H1 (cell line): Measurements from ENCODE around the gene DLL3. TPM values are rescaled to one million over a fixed set of nuclear protein-coding genes. Genes with fewer than 3 reads are reported as not detected.

Experiments
- CTCF ChIA-PET: fragments of 300-600 bp; sonication (Branson Sonifier 250); formaldehyde crosslinking; loops from one replicate; lab custom pipeline; 2021; ENCODE audit not compliant: partially characterized antibody; lab: Charles Lee
- POLR2A ChIA-PET: fragments of 300-600 bp; sonication (Branson Sonifier 250); formaldehyde crosslinking; loops from one replicate; lab custom pipeline; 2021; ENCODE audit warnings: inconsistent platforms; ENCODE audit not compliant: partially characterized antibody; lab: Charles Lee
- DNase-seq, 2 experiments: peaks; one replicate each; pipeline versions ENCODE4 v3.0.0 to v3.0.0-alpha.2; 2010 to 2022; ENCODE audit warnings: low spot score in 2 of 2, low read depth in 1 of 2, mixed read lengths in 1 of 2
- FAIRE-seq: peaks from 2 replicates; lab custom pipeline; 2011; peaks lifted over from hg19 to GRCh38; lab: Jason Lieb, UNC
- H2AFZ ChIP-seq: 2 replicates; pipeline ENCODE4 v1.8.1; 2012; ENCODE audit warnings: low read length, inconsistent platforms
- H2AK5ac ChIP-seq: 2 replicates; pipeline ENCODE4 v1.6.1; 2013; ENCODE audit warnings: low read depth, low read length
- H2BK120ac ChIP-seq: replicated peaks from 2 replicates; pipeline ENCODE3; 2013; ENCODE audit warnings: low read depth, low read length, inconsistent platforms
- H2BK12ac ChIP-seq: 2 replicates; pipeline ENCODE4 v1.6.1; 2013; ENCODE audit warnings: low read depth, low read length
- H2BK15ac ChIP-seq: 2 replicates; pipeline ENCODE4 v1.6.1; 2013; ENCODE audit warnings: low read length
- H2BK20ac ChIP-seq: 2 replicates; pipeline ENCODE4 v1.6.1; 2013; ENCODE audit warnings: low read length
- H2BK5ac ChIP-seq: 2 replicates; pipeline ENCODE4 v1.6.1; 2013; ENCODE audit warnings: low read depth, low read length
- H3K14ac ChIP-seq: 2 replicates; pipeline ENCODE4 v1.6.1; 2013; ENCODE audit warnings: inconsistent platforms; ENCODE audit not compliant: insufficient read length
- H3K18ac ChIP-seq: 2 replicates; pipeline ENCODE4 v1.6.1; 2013; ENCODE audit warnings: low read length; ENCODE audit errors: extremely low read depth
- H3K23ac ChIP-seq: 2 replicates; pipeline ENCODE4 v1.6.1; 2013; ENCODE audit warnings: inconsistent platforms; ENCODE audit not compliant: insufficient read length
- H3K23me2 ChIP-seq: 2 replicates; pipeline ENCODE4 v1.6.1; 2013; ENCODE audit warnings: low read depth, low read length
- H3K27ac ChIP-seq: 2 replicates; pipeline ENCODE4 v1.6.1; 2011; ENCODE audit warnings: low read depth, low read length, inconsistent platforms
- H3K27me3 ChIP-seq, 4 experiments: replicated peaks in 1 of 4; 1 replicate in 1 of 4; 2 replicates in 3 of 4; pipeline versions ENCODE4 v1.6.1 to v1.8.1; 2011 to 2013; ENCODE audit warnings: low read length in 3 of 4, mild to moderate bottlenecking in 3 of 4, inconsistent platforms in 2 of 4, mixed read lengths in 2 of 4, moderate library complexity in 1 of 4; ENCODE audit not compliant: control insufficient read depth in 3 of 4, insufficient read depth in 3 of 4; ENCODE audit errors: extremely low read depth in 1 of 4
- H3K36me3 ChIP-seq, 4 experiments: 2 replicates each; pipeline versions ENCODE4 v1.6.1 to v1.8.1; 2011 to 2013; ENCODE audit warnings: mild to moderate bottlenecking in 4 of 4, low read length in 3 of 4, moderate library complexity in 2 of 4, control low read depth in 1 of 4, inconsistent platforms in 1 of 4; ENCODE audit not compliant: insufficient read depth in 4 of 4, control insufficient read depth in 2 of 4
- H3K4ac ChIP-seq: replicated peaks from 2 replicates; pipeline ENCODE3; 2013; ENCODE audit warnings: low read length, low read depth, mixed read lengths, inconsistent platforms; ENCODE audit not compliant: insufficient read length
- H3K4me1 ChIP-seq, 4 experiments: replicated peaks in 1 of 4; 1 replicate in 1 of 4; 2 replicates in 3 of 4; pipeline versions ENCODE4 v1.6.1 to v1.8.1; 2011 to 2013; ENCODE audit warnings: low read length in 3 of 4, inconsistent platforms in 2 of 4, mixed read lengths in 1 of 4; ENCODE audit not compliant: insufficient read depth in 4 of 4, control insufficient read depth in 3 of 4
- H3K4me2 ChIP-seq, 2 experiments: 2 replicates each; pipeline versions ENCODE4 v1.6.1 to v1.8.1; 2011 to 2013; ENCODE audit warnings: low read depth in 2 of 2, low read length in 2 of 2, control low read depth in 1 of 2, inconsistent platforms in 1 of 2, mild to moderate bottlenecking in 1 of 2; ENCODE audit not compliant: insufficient read depth in 1 of 2
- H3K4me3 ChIP-seq, 4 experiments: fragments of 200-600, 300-600 bp in 1 of 4; sonication (generic), shearing (Covaris generic), sonication (Bioruptor Twin) in 1 of 4; 2 replicates each; pipeline versions ENCODE4 v1.5.1 to v1.8.1; 2011 to 2016; ENCODE audit warnings: low read length in 4 of 4, low read depth in 3 of 4, control low read depth in 2 of 4, inconsistent platforms in 2 of 4, mild to moderate bottlenecking in 2 of 4, mixed read lengths in 1 of 4, moderate library complexity in 1 of 4; ENCODE audit not compliant: insufficient read depth in 2 of 4; ENCODE audit errors: extremely low read depth in 1 of 4
- H3K56ac ChIP-seq: replicated peaks from 2 replicates; pipeline ENCODE3; 2013; ENCODE audit warnings: low read depth, mild to moderate bottlenecking, mixed read lengths, low read length, inconsistent platforms; ENCODE audit not compliant: insufficient read length
- H3K79me1 ChIP-seq: 2 replicates; pipeline ENCODE4 v1.6.1; 2013; ENCODE audit warnings: low read depth, low read length, control low read depth
- H3K79me2 ChIP-seq, 2 experiments: 2 replicates each; pipeline versions ENCODE4 v1.6.1 to v1.8.1; 2012 to 2013; ENCODE audit warnings: low read length in 2 of 2, mild to moderate bottlenecking in 2 of 2, inconsistent platforms in 1 of 2; ENCODE audit not compliant: insufficient read depth in 2 of 2, control insufficient read depth in 1 of 2
- H3K9ac ChIP-seq, 4 experiments: replicated peaks in 1 of 4; 1 replicate in 1 of 4; 2 replicates in 3 of 4; pipeline versions ENCODE4 v1.6.1 to v1.8.1; 2011 to 2013; ENCODE audit warnings: low read depth in 3 of 4, low read length in 3 of 4, control low read depth in 2 of 4, mild to moderate bottlenecking in 2 of 4, moderate library complexity in 2 of 4, inconsistent platforms in 1 of 4; ENCODE audit errors: extremely low read depth in 1 of 4
- H3K9me3 ChIP-seq, 2 experiments: 2 replicates each; pipeline versions ENCODE4 v1.6.1 to v1.8.1; 2012 to 2013; ENCODE audit warnings: mild to moderate bottlenecking in 2 of 2, moderate library complexity in 2 of 2, control low read depth in 1 of 2, inconsistent platforms in 1 of 2, low read depth in 1 of 2, low read length in 1 of 2, mixed read lengths in 1 of 2; ENCODE audit not compliant: insufficient read depth in 2 of 2
- H4K20me1 ChIP-seq, 2 experiments: replicated peaks in 1 of 2; 2 replicates each; pipeline versions ENCODE3 to v1.8.1; 2011 to 2013; ENCODE audit warnings: inconsistent platforms in 2 of 2, low read length in 2 of 2, mild to moderate bottlenecking in 1 of 2; ENCODE audit not compliant: insufficient read depth in 2 of 2, control insufficient read depth in 1 of 2
- H4K5ac ChIP-seq: 2 replicates; pipeline ENCODE4 v1.6.1; 2013; ENCODE audit warnings: low read length, low read depth, mixed read lengths, inconsistent platforms; ENCODE audit not compliant: insufficient read length
- H4K8ac ChIP-seq: 2 replicates; pipeline ENCODE4 v1.8.0; 2013; ENCODE audit warnings: mild to moderate bottlenecking, moderate library complexity, low read length, inconsistent platforms; ENCODE audit not compliant: insufficient read depth; ENCODE audit errors: extremely low read depth
- H4K91ac ChIP-seq: replicated peaks from 2 replicates; pipeline ENCODE3; 2013; ENCODE audit warnings: low read length, mixed read lengths, inconsistent platforms; ENCODE audit not compliant: insufficient read length
- CEBPB ChIP-seq: IDR thresholded peaks from 2 replicates; pipeline ENCODE4 v1.6.1; 2012; ENCODE audit warnings: low read depth, low read length
- EP300 ChIP-seq, 2 experiments: IDR thresholded peaks; 1 replicate in 1 of 2; 2 replicates in 1 of 2; pipeline ENCODE4 v1.6.1; 2011 to 2012; ENCODE audit warnings: low read depth in 2 of 2, low read length in 2 of 2, mild to moderate bottlenecking in 2 of 2, borderline replicate concordance in 1 of 2, inconsistent platforms in 1 of 2, moderate library complexity in 1 of 2
- HDAC2 ChIP-seq, 2 experiments: fragments of 300-600 bp in 1 of 2; sonication (generic) in 1 of 2; IDR thresholded peaks; 2 replicates each; pipeline ENCODE4 v1.6.1; 2011 to 2012; ENCODE audit warnings: low read depth in 2 of 2, low read length in 2 of 2, mild to moderate bottlenecking in 2 of 2, moderate library complexity in 2 of 2, borderline replicate concordance in 1 of 2, inconsistent platforms in 1 of 2
- KDM4A ChIP-seq: IDR thresholded peaks from one replicate; pipeline ENCODE4 v1.7.1; 2012; ENCODE audit warnings: low read depth, mild to moderate bottlenecking, moderate library complexity, low read length, inconsistent platforms; ENCODE audit not compliant: severe bottlenecking
- SAP30 ChIP-seq: fragments of 300-600 bp; sonication (generic); IDR thresholded peaks from 2 replicates; pipeline ENCODE4 v1.7.1; 2012; ENCODE audit warnings: low read length, moderate library complexity, mild to moderate bottlenecking, inconsistent platforms; ENCODE audit not compliant: insufficient read depth, insufficient replicate concordance
- SP1 ChIP-seq: IDR thresholded peaks from 2 replicates; pipeline ENCODE4 v1.6.1; 2011; ENCODE audit warnings: low read depth, low read length
- TAF1 ChIP-seq: IDR thresholded peaks from 2 replicates; pipeline ENCODE4 v1.6.1; 2011; ENCODE audit warnings: mild to moderate bottlenecking, low read depth, low read length
- WGBS, 2 experiments: shearing (Covaris generic) in 1 of 2; methylation state at CpG; one replicate each; pipeline versions ENCODE4 v1.1.6 to v1.1.7; 2013 to 2015; ENCODE audit warnings: low lambda C conversion rate in 2 of 2, mixed read lengths in 2 of 2, inconsistent platforms in 1 of 2, low coverage in 1 of 2, missing lambda C conversion rate in 1 of 2; ENCODE audit not compliant: insufficient replicate concordance in 2 of 2, insufficient coverage in 1 of 2, insufficient read length in 1 of 2; ENCODE audit errors: extremely low coverage in 1 of 2, missing lambda C conversion rate in 1 of 2; 5-methylcytosine and 5-hydroxymethylcytosine counted together
- polyA plus RNA-seq, 7 experiments: library from polyadenylated mRNA; depleted of rRNA in 3 of 7; stranded (reverse) in 5 of 7; unstranded in 2 of 7; fragments of >200 nt in 5 of 7; fragments of 200-250 nt in 2 of 7; gene quantifications; 1 replicate in 5 of 7; 2 replicates in 1 of 7; 4 replicates in 1 of 7; pipeline versions ENCODE4 v1.2.1 to v1.2.3, GENCODE V29; 2011 to 2013; ENCODE audit warnings: missing spikeins in 2 of 7, mixed read lengths in 2 of 7
- total RNA-seq: library from RNA; stranded (reverse); fragmentation: NEBNext Ultra II Directional; extraction: Animal tissue kit (Norgen Biotek cat#: 25700); gene quantifications from 2 replicates; pipeline ENCODE4 v1.2.1, GENCODE V29; 2021
- TF ChIP-seq, protein P1 (sequence below), 3 experiments: IDR thresholded peaks; 1 replicate in 2 of 3; 2 replicates in 1 of 3; pipeline versions ENCODE4 v1.5.1 to v1.6.1; 2011; ENCODE audit warnings: low read length in 3 of 3, mild to moderate bottlenecking in 3 of 3, inconsistent platforms in 2 of 3, low read depth in 1 of 3, moderate library complexity in 1 of 3; ENCODE audit not compliant: insufficient read depth in 1 of 3; ENCODE audit errors: control extremely low read depth in 1 of 3

DLL3 gene
- total and polyA plus RNA-seq, 2 of the 8 experiments (the other 6 are each of a cell fraction or from before 2014, with no cell fraction given): 12.2 to 13.8 TPM

DNA sequence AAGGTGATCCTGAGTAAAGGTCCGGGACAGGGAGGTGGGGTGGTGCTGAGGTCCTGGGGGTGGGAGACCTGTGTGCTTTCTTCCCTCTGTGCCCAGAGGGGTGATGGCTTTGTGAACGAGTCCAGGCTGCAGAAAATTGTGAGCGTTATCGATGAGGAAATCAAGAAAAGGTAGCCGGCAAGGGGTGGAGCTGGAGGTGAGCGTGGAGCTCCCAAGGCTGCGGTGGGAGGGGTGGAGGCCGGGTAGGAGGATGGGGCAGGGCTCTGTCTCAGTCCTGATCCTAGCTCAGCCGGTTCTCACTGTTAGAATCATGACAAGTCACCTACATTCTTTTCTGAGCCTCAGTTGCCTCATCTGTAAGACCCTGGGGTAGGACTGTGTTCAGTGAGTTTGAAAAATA lies 20.2 kb downstream of the DLL3 start:
- peak overlapping the region; percentile 29 to 35; a peak in 3 of 4 replicates for H3K4me2 ChIP-seq
- peaks cover 2 to 4% of the 10 kb centered on the region in 2 experiments for H4K20me1 ChIP-seq
- no peak overlapping the region for H3K14ac ChIP-seq
- no peak overlapping the region for H2AK5ac ChIP-seq
- no peak overlapping the region for H2AFZ ChIP-seq
- FAIRE-seq: no peak
- 0 out of 2 replicates have a peak overlapping the region, but pooled peaks have one; percentile 18 for H3K27ac ChIP-seq
- H3K4me3 ChIP-seq: peak overlapping the region in 1 of 4 experiments; percentile 26; a peak in 1 of 8 replicates
- no peak overlapping the region for H2BK5ac ChIP-seq
- H2BK120ac ChIP-seq: no peak overlapping the region
- H2BK12ac ChIP-seq: no peak overlapping the region
- peaks cover 2 to 13% (median 3%) of the 10 kb centered on the region in 4 experiments; a peak in 3 of 8 replicates for H3K36me3 ChIP-seq
- H3K4me1 ChIP-seq: peaks cover 0 to 11% (median 5%) of the 10 kb centered on the region in 4 experiments; a peak in 6 of 7 replicates
- peaks cover 10% of the 10 kb centered on the region; the same call in 1 of the 2 replicates for H3K23me2 ChIP-seq
- 89% methylated on average over 8 of the region's 9 CpGs; no CpG with 5 or more reads in 1 of the 2 experiments for WGBS, 2 experiments
- H3K18ac ChIP-seq: no peak overlapping the region
- H4K5ac ChIP-seq: no peak overlapping the region
- POLR2A ChIA-PET: interaction anchor here (0.6 to 3.0 kb wide), 20 partner anchors 10 to 1595 kb away, joined by 3 to 18 read pairs (median 4); partner anchors contain the start of genes DLL3, EID2B, MED29 and PAF1
- no peak overlapping the region for H3K56ac ChIP-seq
- CTCF ChIA-PET: interaction anchor here (0.6 to 10.7 kb wide), 12 partner anchors 9 to 272 kb away, joined by 3 to 101 read pairs (median 4); partner anchors contain the start of gene EID2B
- TF ChIP-seq KDM4A (no peak), EP300 (IDR thresholded peaks at IDR 0.05; ENCODE audit: borderline replicate concordance in 1 of 2, low read depth in 2 of 2, low read length in 2 of 2) (no peak), SAP30 (no peak), CEBPB (no peak), TAF1 (no peak), HDAC2 (IDR thresholded peaks at IDR 0.05; ENCODE audit: borderline replicate concordance in 1 of 2, low read depth in 2 of 2, low read length in 2 of 2) (no peak), SP1 (no peak)
- TF ChIP-seq, protein P1, sequence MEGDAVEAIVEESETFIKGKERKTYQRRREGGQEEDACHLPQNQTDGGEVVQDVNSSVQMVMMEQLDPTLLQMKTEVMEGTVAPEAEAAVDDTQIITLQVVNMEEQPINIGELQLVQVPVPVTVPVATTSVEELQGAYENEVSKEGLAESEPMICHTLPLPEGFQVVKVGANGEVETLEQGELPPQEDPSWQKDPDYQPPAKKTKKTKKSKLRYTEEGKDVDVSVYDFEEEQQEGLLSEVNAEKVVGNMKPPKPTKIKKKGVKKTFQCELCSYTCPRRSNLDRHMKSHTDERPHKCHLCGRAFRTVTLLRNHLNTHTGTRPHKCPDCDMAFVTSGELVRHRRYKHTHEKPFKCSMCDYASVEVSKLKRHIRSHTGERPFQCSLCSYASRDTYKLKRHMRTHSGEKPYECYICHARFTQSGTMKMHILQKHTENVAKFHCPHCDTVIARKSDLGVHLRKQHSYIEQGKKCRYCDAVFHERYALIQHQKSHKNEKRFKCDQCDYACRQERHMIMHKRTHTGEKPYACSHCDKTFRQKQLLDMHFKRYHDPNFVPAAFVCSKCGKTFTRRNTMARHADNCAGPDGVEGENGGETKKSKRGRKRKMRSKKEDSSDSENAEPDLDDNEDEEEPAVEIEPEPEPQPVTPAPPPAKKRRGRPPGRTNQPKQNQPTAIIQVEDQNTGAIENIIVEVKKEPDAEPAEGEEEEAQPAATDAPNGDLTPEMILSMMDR (IDR thresholded peaks at IDR 0.05; ENCODE audit: control extremely low read depth in 1 of 3, insufficient read depth in 1 of 3, low read depth in 1 of 3, low read length in 3 of 3): no peak
- H3K79me2 ChIP-seq: peaks cover 0 to 7% of the 10 kb centered on the region in 2 experiments; a peak in 3 of 4 replicates
- no peak overlapping the region for H3K9ac ChIP-seq
- H4K91ac ChIP-seq: peak overlapping the region; percentile 53
- H4K8ac ChIP-seq: no peak overlapping the region
- peaks cover 0 to 2% (median 0%) of the 10 kb centered on the region in 4 experiments; a peak in 2 of 7 replicates for H3K27me3 ChIP-seq
- no peak for DNase-seq
- H2BK15ac ChIP-seq: no peak overlapping the region
- H3K23ac ChIP-seq: no peak overlapping the region
- no peak overlapping the region for H2BK20ac ChIP-seq
- H3K9me3 ChIP-seq: no peaks in the 10 kb centered on the region
- H3K79me1 ChIP-seq: peaks cover 10% of the 10 kb centered on the region
- peak overlapping the region; percentile 78 for H3K4ac ChIP-seq
